ENCODE measurements around the gene UTS2R.
"Not testable (repeated sequence)": the region's sequence is repeated elsewhere in the genome, so short reads cannot be mapped to it uniquely, and the experiment has no call there.

The UTS2R gene

DNA sequence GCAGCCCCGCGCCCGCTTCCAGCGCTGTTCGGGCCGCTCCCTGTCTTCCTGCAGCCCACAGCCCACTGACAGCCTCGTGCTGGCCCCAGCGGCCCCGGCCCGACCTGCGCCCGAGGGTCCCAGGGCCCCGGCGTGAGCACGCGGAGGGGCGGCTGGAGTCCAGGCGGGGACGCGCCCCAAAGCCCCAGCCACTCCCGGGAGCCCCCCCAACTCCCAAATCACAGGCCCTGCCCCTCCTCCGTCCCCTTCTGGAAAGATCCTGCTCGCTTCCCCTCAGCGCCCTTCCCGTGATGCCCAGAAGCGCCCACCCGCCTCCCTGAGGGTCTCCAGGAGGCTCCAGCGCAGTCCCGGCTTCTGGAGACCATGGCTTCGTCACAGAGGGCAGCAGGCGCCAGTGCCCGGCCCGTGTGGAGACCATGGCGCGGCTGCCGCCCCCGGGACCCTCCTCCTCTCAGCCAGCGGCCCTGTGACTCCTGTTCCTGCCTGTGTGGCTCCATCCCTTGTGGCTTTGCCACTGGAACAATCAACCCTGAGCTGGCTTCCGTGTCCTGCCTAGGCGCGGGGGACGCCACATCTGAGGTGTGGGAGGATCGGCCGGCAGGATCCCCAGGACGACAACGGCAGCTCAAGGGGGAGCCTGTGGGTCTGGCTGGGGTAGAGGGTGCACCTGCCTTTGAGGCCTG, 3.9 kb downstream of the UTS2R start:
- no peak for DNase-seq (ENCODE audit: low read depth in 2 of 2)

DNA sequence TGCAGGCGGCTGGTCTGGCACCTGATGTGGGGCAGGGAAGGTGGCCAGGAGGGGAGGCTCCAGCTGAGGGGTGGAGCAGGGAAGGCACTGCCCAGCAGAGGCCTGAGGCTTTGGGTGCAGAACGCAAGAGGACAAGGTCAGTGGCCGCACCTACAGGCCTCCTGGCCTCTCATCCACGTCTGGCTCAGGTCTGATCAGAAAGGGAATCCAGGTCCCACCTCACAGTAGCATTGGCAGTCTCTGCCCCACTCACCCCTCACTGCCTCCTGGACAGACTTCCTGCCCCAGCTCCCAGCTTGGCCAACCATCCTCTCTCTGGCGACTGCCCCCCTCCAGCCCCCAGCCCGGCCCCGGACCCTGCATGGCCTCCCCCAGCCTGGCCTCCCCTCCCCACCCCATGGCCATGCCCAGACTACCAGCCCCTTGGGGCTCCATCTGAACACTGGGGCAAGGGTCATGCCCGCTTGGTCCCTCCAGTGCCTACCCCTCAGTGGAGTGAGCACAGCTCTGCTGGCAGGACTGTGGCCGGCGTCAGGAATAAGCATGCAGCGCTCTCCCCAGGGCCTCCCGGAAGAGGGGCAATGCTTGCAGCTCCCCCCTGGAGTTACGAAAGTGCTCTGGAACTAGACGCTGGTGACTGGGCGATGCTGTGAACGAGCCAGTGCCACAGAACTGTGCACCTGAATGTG, 4.6 kb downstream of the UTS2R start:
- no peak for DNase-seq (ENCODE audit: low read depth in 2 of 2)

DNA sequence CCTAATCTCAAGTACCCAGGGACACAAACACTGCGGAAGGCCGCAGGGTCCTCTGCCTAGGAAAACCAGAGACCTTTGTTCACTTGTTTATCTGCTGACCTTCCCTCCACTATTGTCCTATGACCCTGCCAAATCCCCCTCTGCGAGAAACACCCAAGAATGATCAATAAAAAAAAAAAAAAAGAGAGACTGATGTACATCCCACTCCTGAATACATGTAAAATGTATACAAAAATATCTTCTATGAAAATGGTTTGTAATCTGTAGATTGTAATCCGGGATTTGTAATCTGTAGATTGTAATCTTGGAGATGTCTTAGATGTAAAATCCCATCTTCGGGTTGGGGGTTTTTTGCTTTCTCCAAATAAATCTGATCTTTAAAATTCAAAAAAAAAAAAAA, 5.7 kb downstream of the UTS2R start:
- not testable (repeated sequence) for DNase-seq (ENCODE audit: low read depth in 2 of 2)

DNA sequence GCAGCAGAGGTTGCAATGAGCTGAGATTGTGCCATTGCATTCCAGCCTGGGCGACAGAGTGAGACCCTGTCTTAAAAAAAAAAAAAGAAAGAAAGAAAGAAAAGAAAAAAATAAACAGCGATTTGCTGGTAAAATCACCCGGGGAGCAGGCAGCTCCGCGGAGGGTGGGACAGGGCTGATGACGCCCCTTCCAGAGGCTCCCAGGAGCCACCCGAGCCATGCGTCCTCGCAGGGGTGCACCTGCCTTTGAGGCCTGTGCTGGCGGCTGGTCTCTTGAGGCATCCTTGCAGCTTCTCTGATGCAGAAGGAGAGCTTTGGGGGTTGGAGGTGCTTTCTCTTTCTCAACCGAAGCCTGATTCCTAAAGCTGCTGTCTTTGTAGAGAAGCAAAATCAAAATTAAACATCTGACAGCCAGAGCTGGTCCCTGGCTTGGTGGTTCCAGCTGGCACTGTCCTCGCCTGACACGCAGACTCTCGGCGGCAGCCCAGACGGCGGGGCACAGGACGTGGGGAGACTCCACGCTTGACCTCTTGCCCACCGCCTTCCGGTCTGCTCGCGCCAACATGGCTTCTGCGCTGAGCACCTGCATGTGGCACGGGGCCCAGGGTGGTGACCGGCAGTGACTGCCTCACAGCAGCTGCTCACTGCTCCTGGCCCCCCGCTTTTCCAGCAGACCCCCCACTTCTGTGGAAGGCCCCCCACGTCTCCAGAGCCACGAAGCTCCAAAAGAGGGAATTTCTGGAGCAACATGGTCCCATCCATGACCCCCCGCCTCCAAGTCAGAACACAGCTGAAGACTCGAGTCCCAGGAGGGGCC, 6.6 kb downstream of the UTS2R start:
- DNase-seq (ENCODE audit: low read depth in 2 of 2) = no peak

DNA sequence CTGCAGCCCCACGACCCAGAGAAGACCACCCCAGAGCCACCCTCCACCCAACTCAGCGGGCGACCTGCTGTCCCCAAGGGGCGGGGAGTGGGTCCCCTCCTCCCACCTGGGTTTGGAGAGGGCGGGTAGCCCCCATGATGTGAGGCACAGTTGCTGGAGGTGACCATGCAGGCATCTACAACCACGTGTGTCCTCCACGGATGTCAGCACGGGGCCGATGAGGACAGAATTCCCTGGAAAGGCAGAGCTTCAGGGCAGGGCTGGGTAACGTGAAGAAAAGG, 7.1 kb downstream of the UTS2R start:
- no peak for DNase-seq (ENCODE audit: low read depth in 2 of 2)

DNA sequence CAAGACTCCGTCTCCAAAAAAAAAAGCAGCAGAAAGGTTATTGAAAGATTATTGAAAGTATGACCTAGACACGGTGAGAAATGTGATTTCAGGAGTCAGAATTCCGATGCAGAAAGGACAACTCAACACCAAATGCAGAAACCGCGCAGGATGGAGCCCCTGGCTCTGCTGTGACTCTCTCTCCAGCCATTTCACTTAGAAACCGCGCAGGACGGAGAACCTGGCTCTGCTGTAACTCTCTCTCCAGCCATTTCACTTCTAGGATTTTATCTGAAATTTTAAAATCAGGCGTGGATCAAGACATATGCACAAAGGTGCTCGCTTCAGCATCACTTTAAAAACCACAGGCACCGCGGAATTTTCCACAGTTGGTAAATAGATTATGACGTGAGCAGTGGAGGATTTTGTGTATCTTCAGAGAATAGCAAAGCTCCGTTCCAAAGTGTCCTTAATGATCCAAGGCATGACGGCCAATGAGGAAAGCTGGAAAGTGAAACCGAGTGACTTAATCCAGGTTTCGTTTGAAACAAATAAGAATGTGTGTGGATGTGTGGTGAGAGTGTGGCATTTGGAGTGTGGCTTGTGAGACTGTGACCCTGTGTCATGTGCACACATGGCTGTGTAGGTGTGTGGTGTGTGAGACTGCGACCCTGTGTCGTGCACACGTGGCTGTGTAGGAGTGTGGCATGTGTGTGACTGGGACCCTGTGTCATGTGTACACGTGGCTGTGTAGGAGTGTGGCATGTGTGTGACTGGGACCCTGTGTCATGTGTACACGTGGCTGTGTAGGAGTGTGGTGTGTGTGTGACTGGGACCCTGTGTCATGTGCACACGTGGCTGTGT, 9.5 kb downstream of the UTS2R start:
- DNase-seq (ENCODE audit: low read depth in 2 of 2) = no peak

DNA sequence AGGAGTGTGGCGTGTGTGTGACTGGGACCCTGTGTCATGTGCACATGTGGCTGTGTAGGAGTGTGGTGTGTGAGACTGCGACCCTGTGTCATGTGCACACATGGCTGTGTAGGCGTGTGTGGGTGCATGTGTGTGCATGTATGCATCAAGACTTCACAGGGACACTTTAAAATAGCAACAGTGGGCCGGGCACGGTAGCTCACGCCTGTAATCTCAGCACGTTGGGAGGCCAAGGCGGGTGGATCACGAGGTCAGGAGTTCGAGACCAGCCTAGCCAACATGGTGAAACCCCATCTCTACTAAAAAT, 10.1 kb downstream of the UTS2R start:
- not testable (repeated sequence) for DNase-seq (ENCODE audit: low read depth in 2 of 2)

DNA sequence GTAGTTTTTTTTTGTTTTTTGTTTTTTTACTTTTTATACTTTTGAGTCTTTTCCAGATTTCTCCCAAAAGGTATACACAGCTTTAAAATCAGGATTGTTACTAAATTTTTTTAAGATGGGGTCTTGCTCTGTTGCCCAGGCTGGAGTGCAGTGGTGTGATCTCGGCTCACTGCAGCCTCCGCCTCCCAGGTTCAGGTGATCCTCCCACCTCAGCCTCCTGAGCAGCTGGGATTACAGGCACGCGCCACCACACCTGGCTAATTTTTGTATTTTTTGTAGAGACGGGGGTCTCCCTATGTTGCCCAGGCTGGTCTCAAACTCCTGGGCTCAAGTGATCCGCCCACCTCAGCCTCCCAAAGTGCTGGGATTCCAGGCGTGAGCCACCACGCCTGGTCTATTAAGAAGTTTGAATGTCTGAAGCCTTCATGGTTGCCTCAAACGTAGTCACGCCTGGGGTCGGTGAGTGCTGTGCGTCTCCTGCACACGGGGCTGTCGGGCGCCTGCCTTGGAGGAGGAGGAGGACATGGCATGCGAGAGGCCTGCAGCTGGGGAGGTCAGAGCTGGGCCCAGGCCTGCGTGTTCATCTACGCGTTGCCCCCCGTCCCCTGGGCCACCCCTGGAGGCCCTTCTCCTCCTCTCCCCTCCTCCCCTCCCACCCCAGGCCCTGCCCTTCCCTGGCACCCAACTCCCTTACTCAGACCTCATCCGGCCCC, 10.8 kb downstream of the UTS2R start:
- not testable (repeated sequence) for DNase-seq (ENCODE audit: low read depth in 2 of 2)

DNA sequence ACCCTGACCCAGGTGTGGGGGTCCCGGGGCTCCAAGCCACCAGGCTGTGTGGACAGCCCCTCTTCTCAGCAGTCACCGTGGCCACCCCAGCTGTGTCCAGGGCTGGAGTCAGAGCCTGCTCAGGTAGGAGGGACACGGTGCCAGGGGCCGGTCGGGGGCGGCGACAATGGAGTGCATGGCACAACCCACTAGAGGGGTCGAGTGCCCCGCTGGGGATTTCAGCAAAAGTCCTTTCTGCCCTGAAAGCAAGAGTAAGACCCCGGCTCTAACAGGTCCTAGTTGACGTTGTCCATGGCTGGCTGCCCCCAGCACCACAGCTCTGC, 11.3 kb downstream of the UTS2R start:
- no peak for DNase-seq (ENCODE audit: low read depth in 2 of 2)

DNA sequence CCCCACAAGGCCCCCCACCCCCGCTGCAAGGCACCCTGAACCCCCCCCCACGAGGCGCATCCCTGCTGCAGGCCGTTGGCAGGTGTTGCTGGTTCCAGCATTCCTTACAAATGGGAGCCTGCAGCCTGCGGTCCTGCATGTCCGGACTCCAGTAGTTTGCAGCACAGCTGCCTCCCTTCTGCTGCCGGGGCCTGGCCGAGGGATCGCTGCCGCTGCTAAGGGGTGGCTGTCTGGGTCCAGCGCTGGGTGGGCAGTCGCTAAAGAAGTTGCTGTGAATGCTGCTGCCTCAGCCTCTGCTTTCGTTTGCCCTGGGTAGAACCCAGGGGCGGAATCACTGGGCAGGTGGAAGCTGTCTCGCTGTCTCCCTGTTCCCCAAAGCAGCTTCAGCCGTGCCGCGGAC, 11.8 kb downstream of the UTS2R start:
- no peak for DNase-seq (ENCODE audit: low read depth in 2 of 2)

DNA sequence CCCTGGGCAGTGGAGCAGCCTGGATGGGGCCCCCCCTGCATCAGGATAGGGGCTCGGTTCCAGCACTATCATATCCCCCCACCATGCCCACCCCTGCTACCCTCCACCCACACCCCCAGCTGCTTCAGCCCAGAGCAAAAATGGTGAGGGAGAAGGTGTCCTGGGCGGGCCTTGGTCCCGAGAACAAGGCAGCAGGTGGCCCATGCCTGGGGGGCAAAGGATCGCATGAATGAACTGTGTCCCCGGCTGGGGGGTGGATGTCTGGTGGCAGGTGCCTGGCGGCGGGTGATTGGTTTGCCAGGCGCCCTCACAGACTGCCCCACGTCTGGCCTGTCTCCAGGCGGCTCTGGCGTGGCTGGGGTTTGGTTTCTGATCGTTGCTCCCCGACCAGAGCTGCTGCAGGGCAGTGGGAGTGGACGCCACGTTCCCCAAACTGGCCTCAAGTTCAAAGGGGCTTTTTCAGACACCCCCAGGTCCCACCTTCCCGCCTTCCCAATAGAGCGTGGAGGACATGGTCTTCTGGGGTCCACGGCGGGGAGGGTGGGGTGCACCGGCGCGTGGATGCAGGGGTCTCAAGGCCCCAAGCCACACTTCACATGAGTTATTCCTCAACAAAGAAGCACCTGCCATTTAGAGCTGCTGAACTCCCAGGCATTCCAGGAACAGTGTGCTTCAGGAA, 12.6 kb downstream of the UTS2R start:
- no peak for DNase-seq (ENCODE audit: low read depth in 2 of 2)

DNA sequence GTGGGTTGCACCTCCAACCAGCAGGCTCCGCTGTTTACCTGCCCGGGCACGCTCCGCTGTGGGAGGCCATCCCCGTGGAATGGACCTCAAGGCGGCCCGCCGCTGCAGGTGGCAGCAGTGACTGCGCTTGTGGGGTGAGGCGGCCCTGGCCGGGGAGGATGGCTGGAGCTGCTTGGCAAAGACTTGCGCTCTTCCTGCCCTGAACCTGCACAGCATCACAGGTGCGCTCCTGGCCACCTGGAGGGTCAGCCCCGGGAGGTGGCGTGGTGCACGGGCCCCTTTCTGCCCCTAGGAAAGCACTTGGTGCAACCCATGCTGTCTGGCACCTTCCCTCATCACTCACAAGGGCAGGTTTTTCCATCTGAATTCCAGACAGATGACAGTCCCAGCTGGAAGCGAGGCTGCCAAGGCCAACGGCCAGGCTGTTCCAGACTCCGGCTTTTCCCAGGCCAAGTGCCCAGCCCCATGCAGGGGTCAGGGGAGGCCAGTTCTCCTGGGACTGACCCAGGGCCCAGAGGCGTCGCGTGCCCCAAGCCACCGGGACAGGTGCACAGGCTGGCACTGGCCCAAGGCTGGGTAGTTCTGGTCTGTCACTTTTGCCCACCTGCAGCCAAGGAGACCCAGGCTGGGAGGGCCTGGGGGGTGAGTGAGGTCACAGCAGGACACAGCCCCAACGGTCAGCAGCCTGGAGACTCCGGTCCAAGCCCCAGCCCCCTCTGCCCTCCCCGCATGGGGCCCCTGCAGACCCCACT, 13.3 kb downstream of the UTS2R start:
- no peak for DNase-seq (ENCODE audit: low read depth in 2 of 2)

DNA sequence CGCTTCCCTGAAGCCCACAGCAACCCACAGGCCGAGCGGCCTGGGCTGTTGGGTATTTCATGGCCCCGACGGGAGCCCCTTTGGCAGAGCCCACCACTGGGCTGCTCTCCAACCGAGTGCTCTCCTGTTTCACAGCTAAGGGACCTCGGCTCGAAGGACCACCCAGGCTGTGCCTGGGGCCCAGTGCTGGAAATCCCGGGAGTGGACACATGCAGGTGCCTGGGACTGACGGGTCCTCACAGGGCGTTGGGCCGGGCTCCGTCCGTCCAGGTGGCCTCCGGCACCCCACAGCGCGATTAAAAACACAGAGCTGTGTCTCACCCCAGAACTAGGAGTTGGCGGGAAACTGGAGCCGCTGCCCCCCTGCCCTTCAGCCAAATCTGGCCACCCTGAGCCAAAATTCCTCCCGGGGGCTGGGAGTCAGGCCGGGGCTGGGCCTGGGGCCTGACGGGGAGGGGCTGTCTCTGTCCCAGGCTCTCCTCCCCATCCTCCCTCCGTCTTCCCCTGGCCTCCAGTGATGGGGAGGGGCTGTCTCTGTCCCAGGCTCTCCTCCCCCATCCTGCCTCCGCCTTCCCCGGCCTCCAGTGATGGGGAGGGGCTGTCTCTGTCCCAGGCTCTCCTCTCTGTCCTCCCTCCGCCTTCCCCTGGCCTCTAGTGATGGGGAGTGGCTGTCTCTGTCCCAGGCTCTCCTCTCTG, 14.1 kb downstream of the UTS2R start:
- no peak for DNase-seq (ENCODE audit: low read depth in 2 of 2)

DNA sequence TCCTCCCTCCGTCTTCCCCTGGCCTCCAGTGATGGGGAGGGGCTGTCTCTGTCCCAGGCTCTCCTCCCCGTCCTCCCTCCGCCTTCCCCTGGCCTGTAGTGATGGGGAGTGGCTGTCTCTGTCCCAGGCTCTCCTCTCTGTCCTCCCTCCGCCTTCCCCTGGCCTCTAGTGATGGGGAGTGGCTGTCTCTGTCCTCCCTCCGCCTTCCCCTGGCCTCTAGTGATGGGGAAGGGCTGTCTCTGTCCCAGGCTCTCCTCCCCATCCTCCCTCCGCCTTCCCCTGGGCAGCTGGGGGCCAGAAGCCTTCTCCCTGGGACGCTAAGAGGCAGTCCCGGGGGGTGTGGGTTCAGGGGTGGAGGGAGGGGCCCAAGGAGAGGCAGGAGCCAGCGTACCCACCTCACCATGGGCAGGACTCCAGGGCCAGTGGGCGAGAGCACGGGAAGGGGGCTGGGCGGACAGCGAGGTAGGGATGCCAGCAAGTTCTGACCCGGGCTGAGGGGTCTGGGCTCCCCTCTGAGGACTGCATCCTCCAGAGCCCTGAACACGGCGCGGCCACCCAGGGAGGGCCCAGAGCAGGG, 14.8 kb downstream of the UTS2R start:
- no peak for DNase-seq (ENCODE audit: low read depth in 2 of 2)

DNA sequence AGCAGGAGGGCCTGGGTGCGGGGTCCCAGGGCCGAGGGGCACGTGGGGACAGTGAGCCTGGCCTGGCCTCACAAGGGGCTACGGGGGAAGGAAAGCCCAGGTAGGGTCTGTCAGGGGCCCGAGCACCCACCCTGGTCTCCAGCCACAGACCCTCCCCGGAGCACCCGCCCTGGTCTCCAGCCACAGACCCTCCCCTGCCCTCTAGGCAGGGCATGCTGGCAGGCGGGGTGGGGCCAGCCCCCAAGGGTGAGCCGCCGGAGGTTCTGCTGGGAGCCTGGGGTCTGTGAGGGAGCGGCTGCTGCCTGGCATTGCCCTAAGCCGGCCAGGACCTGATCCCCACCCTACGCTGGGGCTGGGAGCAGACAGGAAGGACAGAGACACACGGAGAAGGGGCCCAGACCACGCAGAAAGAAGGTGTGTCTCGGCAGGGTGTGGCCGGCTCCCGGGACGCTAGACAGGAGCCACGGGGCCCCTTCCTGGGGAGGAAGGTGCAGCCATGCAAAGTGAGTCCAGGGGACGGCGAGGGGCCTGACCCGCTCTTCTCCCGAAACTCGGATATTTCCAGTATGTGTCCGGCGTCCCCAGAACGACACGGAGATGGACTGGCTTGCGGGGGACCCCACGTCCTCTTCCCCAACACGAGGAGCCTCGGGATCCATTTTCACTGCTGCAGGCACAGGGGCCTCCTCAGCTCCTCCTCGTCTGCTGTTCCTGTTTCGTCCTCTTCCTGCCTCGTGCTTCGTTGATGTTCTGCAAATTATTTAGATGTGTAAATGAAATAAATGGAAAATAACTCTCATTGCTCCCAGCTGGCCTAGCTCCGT, 15.5 kb downstream of the UTS2R start:
- no peak for DNase-seq (ENCODE audit: low read depth in 2 of 2)

DNA sequence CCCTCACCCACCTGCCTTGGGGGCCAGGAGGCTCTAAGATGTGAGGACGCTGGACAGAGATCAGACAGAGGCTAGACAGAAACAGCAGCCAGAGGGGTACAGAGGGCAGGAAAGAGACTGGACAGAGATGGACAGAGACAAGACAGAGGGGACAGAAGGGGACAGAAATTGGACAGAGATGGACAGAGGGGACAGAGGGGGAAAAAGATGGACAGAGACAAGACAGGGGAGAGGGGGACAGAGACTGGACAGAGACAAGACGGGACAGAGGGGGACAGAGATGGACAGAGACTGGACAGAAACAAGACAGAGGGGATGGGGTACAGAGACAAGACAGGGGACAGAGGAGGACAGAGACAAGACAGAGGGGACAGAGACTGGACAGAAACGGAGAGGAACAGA, 16.1 kb downstream of the UTS2R start:
- no peak for DNase-seq (ENCODE audit: low read depth in 2 of 2)

DNA sequence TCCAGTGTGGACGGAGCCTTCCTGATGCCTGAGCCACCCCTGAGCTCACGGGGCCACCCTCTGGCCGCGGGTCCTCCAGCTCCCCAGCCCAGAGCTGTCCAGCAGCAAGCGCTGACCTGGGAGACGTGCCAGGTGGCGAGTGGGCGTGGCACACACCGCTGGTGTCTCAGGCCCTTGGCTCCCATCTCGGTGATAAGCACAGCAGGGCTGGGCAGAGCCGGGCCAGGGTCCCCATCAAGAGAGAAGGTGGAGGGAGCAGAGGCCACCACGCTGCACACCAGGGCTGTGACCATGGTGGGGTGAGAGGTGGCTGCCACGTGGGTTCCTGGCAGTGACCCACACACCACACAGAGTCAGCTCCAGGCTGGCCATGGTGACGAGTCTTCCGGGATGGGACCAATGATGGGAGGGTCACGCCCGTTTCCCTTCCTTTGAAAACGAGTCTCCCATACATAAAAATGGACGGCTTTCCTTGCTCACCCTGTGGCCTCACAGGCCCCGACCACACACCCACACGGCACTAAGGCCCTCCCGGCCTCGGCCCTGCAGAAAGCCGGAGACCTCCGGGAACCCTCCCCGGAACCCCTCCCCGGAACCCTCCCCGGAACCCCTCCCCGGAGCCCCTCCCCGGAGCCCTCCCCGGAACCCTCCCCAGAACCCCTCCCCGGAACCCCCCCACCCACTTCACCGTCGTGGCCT, 16.8 kb downstream of the UTS2R start:
- DNase-seq (ENCODE audit: low read depth in 2 of 2) = no peak

DNA sequence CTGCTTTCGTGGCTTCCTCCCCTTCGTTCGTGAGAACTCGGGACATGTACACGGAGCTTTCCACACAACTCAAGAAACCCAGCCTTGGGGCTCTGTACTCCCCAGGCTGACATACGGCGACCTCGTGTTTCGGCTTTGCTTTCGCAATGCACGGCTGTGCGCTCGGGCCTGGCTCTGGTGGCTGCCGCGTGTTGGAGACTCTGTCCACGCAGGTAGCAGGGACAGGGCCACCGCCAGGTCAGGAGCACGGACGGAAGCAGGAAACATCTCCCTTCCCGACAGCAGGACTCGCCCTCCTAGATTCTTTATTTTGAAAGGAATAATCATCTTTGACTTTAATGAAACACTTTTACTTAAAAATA, 17.3 kb downstream of the UTS2R start:
- DNase-seq (ENCODE audit: low read depth in 2 of 2) = no peak
